SU-DHL-6 (cell line): ENCODE results near the gene MROH2A.

Source experiments
- EZH2phosphoT487 ChIP-seq: fragments of 200-600 bp; sonication (generic), shearing (Covaris generic); conservative IDR thresholded peaks from 2 replicates; pipeline ENCODE4 v1.6.1; 2018; ENCODE audit warnings: mild to moderate bottlenecking, antibody characterized with exemption, low read length, moderate library complexity, mixed read lengths
- TF ChIP-seq, protein P1 (sequence below): fragments of 200-600 bp; sonication (generic); IDR thresholded peaks from one replicate; pipeline ENCODE4 v1.5.1; 2017; ENCODE audit warnings: antibody characterized with exemption, mild to moderate bottlenecking, low read length, moderate library complexity; ENCODE audit not compliant: insufficient read depth, poor library complexity, severe bottlenecking

DNA sequence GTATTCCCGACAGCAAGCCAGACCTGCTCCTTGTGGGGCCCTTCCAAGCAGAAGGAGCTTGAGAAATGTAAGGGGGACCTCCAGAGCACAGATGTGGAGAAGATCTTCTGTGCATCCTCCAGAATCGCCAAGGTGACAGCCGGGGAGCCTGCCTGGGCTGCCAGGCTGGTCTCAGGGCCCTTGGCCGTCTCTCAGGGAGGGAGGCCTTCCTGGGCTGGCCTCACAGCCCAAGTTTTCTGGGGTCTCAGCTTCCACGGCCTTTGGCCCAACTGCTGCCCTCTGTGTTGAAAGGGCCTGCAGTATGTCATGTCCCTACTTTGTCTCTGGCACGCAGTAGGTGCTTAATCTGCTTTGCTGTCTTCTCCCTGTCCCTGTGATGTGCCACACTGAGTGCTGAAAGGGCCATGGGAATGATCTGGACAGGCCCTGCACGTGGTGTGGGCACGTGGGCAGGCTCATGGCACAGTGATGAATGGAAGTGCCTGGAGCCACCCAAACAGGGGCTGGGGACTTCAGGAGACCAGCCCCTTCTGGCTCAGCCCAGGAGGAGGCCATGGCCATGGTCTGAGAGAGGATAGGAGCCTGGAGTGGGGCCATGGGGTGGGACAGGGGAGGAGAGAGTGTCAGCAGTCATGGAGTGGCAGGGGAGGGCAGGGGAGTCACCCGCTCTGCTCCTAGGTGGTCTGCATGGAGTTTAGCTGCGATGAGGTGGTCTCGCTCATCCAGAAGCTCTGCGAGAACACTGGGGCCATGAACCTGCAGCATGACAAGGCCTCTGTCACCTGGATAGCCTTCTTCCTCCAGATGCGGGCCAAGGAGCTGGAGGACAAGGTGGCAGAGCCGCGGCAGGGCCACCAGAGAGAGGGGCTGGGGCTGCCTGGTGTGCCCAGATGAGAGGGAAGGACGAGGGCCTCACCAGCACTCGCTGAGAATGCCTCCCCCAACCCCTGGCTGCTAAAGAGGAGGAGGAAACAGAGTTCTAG, 40.8 kb downstream of the MROH2A start:
- TF ChIP-seq, protein P1, sequence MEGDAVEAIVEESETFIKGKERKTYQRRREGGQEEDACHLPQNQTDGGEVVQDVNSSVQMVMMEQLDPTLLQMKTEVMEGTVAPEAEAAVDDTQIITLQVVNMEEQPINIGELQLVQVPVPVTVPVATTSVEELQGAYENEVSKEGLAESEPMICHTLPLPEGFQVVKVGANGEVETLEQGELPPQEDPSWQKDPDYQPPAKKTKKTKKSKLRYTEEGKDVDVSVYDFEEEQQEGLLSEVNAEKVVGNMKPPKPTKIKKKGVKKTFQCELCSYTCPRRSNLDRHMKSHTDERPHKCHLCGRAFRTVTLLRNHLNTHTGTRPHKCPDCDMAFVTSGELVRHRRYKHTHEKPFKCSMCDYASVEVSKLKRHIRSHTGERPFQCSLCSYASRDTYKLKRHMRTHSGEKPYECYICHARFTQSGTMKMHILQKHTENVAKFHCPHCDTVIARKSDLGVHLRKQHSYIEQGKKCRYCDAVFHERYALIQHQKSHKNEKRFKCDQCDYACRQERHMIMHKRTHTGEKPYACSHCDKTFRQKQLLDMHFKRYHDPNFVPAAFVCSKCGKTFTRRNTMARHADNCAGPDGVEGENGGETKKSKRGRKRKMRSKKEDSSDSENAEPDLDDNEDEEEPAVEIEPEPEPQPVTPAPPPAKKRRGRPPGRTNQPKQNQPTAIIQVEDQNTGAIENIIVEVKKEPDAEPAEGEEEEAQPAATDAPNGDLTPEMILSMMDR: no peak
- no peak for TF ChIP-seq EZH2phosphoT487
